ENCODE data around the gene LSM11. TPM values are rescaled to one million over a fixed set of nuclear protein-coding genes. Genes with fewer than 3 reads are reported as not detected.

The LSM11 gene
- total RNA-seq, 1 experiment from 2014 or later, result 1.6 TPM

- no peak for DNase-seq (ENCODE audit: low read depth, low spot score)
- BruUV-seq (replicated peaks), result no TSS peak
- CTCF ChIA-PET, result no interaction called here
- H3K4me3 ChIP-seq (ENCODE audit: low read depth in 2 of 2, low read length in 2 of 2), result no peak overlapping the region
- H3K27me3 ChIP-seq (ENCODE audit: control insufficient read depth, insufficient read depth, low read length), result no peaks in the 10 kb centered on the region
- no peak for ATAC-seq
- H3K9me3 ChIP-seq (ENCODE audit: control insufficient read depth, insufficient read depth, low read depth, low read length), result no peaks in the 10 kb centered on the region
- TF ChIP-seq CTCF (IDR thresholded peaks at IDR 0.05), result no peak
- H3K4me1 ChIP-seq (ENCODE audit: control insufficient read depth, insufficient read depth, low read length), result no peaks in the 10 kb centered on the region; the same call in 1 of the 2 replicates
- no peak overlapping the region for H3K27ac ChIP-seq (ENCODE audit: low read length)
- intact Hi-C loops (cut with micrococcal nuclease; ENCODE audit: unreplicated experiment) (loop anchor here (10.0 kb wide), 1 partner anchor 230 kb away; no protein-coding TSS in a partner anchor), in situ Hi-C loops (cut with HindIII; ENCODE audit: low pct_unique_long_range_greater_than_20kb, low sequenced_read_pairs) (no loop called here)
- H3K36me3 ChIP-seq (ENCODE audit: control insufficient read depth, insufficient read depth, low read length), result no peaks in the 10 kb centered on the region
- POLR2A ChIA-PET, result no interaction called here
Observed at GRCh38 chr5:157764531-157764930, 21.0 kb downstream of the LSM11 start.

- no peak for TF ChIP-seq POLR2AphosphoS5 (IDR thresholded peaks at IDR 0.05; ENCODE audit: low read depth, low read length)
- TF ChIP-seq TCF7L2 (IDR thresholded peaks at IDR 0.05; ENCODE audit: low read depth, low read length), result no peak
- no peak for TF ChIP-seq SIN3A (IDR thresholded peaks at IDR 0.05; ENCODE audit: borderline replicate concordance, insufficient read depth, low read depth, low read length)
- TF ChIP-seq REST (IDR thresholded peaks at IDR 0.05; ENCODE audit: insufficient read depth in 1 of 2, low read depth in 2 of 2, low read length in 1 of 2), result no peak
- no peak for TF ChIP-seq CTCF (IDR thresholded peaks at IDR 0.05)
- intact Hi-C loops (cut with micrococcal nuclease; ENCODE audit: unreplicated experiment) (loop anchor here (10.0 kb wide), 1 partner anchor 228 kb away; no protein-coding TSS in a partner anchor), in situ Hi-C loops (cut with HindIII; ENCODE audit: low pct_unique_long_range_greater_than_20kb, low sequenced_read_pairs) (no loop called here)
- no TSS peak for BruUV-seq (replicated peaks)
- ChIA-PET POLR2A (no interaction called here), CTCF (no interaction called here)
- Histone ChIP-seq H3K36me3 (ENCODE audit: control insufficient read depth, insufficient read depth, low read length) (no peaks in the 10 kb centered on the region), H3K27ac (ENCODE audit: low read length) (no peak overlapping the region), H3K4me3 (ENCODE audit: low read depth in 2 of 2, low read length in 2 of 2) (no peak overlapping the region), H3K9me3 (ENCODE audit: control insufficient read depth, insufficient read depth, low read depth, low read length) (no peaks in the 10 kb centered on the region), H3K27me3 (ENCODE audit: control insufficient read depth, insufficient read depth, low read length) (peaks cover 2% of the 10 kb centered on the region; the same call in 1 of the 2 replicates), H3K4me1 (ENCODE audit: control insufficient read depth, insufficient read depth, low read length) (no peaks in the 10 kb centered on the region; the same call in 1 of the 2 replicates)
- ATAC-seq (no peak), DNase-seq (ENCODE audit: low read depth, low spot score) (no peak)
Observed at GRCh38 chr5:157766442-157766841, 22.9 kb downstream of the LSM11 start.

Data from Panc1 (cell line).